NT2/D1 (cell line): Measurements from ENCODE around the gene TOM1L2.

ENCODE experiments used
- SUZ12 ChIP-seq: IDR thresholded peaks from 2 replicates; pipeline ENCODE4 v1.6.1; 2011; ENCODE audit not compliant: insufficient read length, insufficient read depth; ENCODE audit errors: extremely low read depth
- YY1 ChIP-seq: IDR thresholded peaks from 2 replicates; pipeline ENCODE4 v1.6.1; 2011; ENCODE audit not compliant: insufficient read length, insufficient read depth
- ZNF274 ChIP-seq: IDR thresholded peaks from 2 replicates; pipeline ENCODE4 v1.6.1; 2011; ENCODE audit warnings: mild to moderate bottlenecking, low read depth, low read length

DNA sequence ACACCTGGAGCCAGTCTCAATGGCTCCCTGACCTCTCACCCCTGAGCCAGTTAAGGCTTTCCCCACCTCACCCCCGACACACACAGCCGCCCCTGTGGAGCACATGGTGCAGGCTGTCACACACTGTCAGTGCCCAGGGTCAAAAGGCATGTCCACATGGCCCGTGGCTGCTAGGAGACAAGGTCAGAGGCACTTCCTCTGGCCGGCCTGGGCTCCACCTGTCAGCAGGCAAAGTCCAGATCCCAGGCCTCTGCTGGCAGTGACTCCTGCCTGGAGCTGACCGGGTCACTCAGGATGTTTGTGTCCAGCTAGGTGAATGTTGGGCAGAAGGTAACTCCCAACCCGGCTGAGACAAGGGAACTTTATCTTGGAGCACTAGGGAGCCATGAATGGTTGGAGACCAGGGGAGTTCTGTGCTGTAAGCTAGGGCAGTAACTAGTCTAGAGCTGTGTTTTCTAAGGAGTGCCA lies 141.4 kb downstream of the TOM1L2 start:
- TF ChIP-seq YY1 (no peak), SUZ12 (no peak), ZNF274 (no peak)
